Measurements from ENCODE around the gene POU2AF1. TPM values are rescaled to one million over a fixed set of nuclear protein-coding genes. Genes with fewer than 3 reads are reported as not detected.
A peak's percentile ranks its signal among the peaks of the same experiment; 100 is the strongest.

Gene POU2AF1
- total and polyA plus RNA-seq, 2 of the 13 experiments (the other 11 are each of a cell fraction or from before 2014, with no cell fraction given), result 1.9 to 3.6 TPM

- TF ChIP-seq TSC22D2 (CRISPR knock-in tag; IDR thresholded peaks at IDR 0.05; ENCODE audit: borderline replicate concordance), result no peak
- TF ChIP-seq MATR3 (CRISPR knock-in tag; IDR thresholded peaks at IDR 0.05), result no peak
- TF ChIP-seq ZNF124 (CRISPR knock-in tag; IDR thresholded peaks at IDR 0.05), result no peak; the same call in 1 of the 2 replicates
- TF ChIP-seq ZNF703 (CRISPR knock-in tag; IDR thresholded peaks at IDR 0.05; ENCODE audit: borderline replicate concordance), result no peak
- no peak for TF ChIP-seq CAMTA2 (CRISPR knock-in tag; IDR thresholded peaks at IDR 0.05; ENCODE audit: borderline replicate concordance)
- TF ChIP-seq JUN (CRISPR knock-in tag; IDR thresholded peaks at IDR 0.05), result no peak
- no peak for TF ChIP-seq ZBTB33 (CRISPR knock-in tag; IDR thresholded peaks at IDR 0.05)
- peak; percentile 81 for TF ChIP-seq ZFP36 (IDR thresholded peaks at IDR 0.05; ENCODE audit: borderline replicate concordance, low read depth, low read length, partially characterized antibody)
- TF ChIP-seq ZNF607 (CRISPR knock-in tag; IDR thresholded peaks at IDR 0.05; ENCODE audit: borderline replicate concordance), result 0 out of 2 replicates have a peak, but pooled peaks have one; percentile 43
- TF ChIP-seq ZBTB46 (CRISPR knock-in tag; IDR thresholded peaks at IDR 0.05; ENCODE audit: borderline replicate concordance), result no peak
- TF ChIP-seq HOXA9 (CRISPR knock-in tag; IDR thresholded peaks at IDR 0.05; ENCODE audit: borderline replicate concordance), result no peak
- peak in 1 of 2 experiments; percentile 18; a peak in 1 of 4 replicates for TF ChIP-seq NR2F1 (CRISPR knock-in tag; IDR thresholded peaks at IDR 0.05)
- TF ChIP-seq CEBPG (CRISPR knock-in tag; IDR thresholded peaks at IDR 0.05), result 0 out of 2 replicates have a peak, but pooled peaks have one; percentile 18
- TF ChIP-seq RARG (CRISPR knock-in tag; IDR thresholded peaks at IDR 0.05; ENCODE audit: low read depth), result no peak
- TF ChIP-seq MTF2 (CRISPR knock-in tag; IDR thresholded peaks at IDR 0.05; ENCODE audit: borderline replicate concordance), result no peak
- TF ChIP-seq MIXL1 (CRISPR knock-in tag; IDR thresholded peaks at IDR 0.05), result peak; percentile 56; the same call in 1 of the 2 replicates
- 0 out of 2 replicates have a peak, but pooled peaks have one; percentile 48 for TF ChIP-seq HNF1B (CRISPR knock-in tag; IDR thresholded peaks at IDR 0.05)
- TF ChIP-seq GATAD2A (CRISPR knock-in tag; IDR thresholded peaks at IDR 0.05), result peak; percentile 5; the same call in 1 of the 2 replicates
- TF ChIP-seq NR2C2 (CRISPR knock-in tag; IDR thresholded peaks at IDR 0.05; ENCODE audit: borderline replicate concordance), result no peak
- no peak for TF ChIP-seq ZNF160 (CRISPR knock-in tag; IDR thresholded peaks at IDR 0.05)
- TF ChIP-seq ZNF891 (CRISPR knock-in tag; IDR thresholded peaks at IDR 0.05), result no peak
- no peak for TF ChIP-seq ZFYVE20 (CRISPR knock-in tag; IDR thresholded peaks at IDR 0.05; ENCODE audit: borderline replicate concordance, low read depth)
- TF ChIP-seq CERS6 (CRISPR knock-in tag; IDR thresholded peaks at IDR 0.05), result no peak
Measured at GRCh38 chr11:111359223-111360149, 19.6 kb downstream of the POU2AF1 start (continued).
